Bronchial epithelial cell (primary cell): ENCODE measurements around the gene RRAS2. TPM values are rescaled to one million over a fixed set of nuclear protein-coding genes. Genes with fewer than 3 reads are reported as not detected.
A peak's percentile ranks its signal among the peaks of the same experiment; 100 is the strongest.

ENCODE experiments used
- DNase-seq: peaks from one replicate; pipeline ENCODE4 v3.0.0-alpha.2; 2010; ENCODE audit warnings: low read depth
- FAIRE-seq: peaks from 2 replicates; lab custom pipeline; 2011; peaks lifted over from hg19 to GRCh38; lab: Jason Lieb, UNC
- H3K27me3 ChIP-seq: 2 replicates; pipeline ENCODE4 v1.5.1; 2011; ENCODE audit warnings: low read length; ENCODE audit not compliant: control insufficient read depth, insufficient read depth
- H3K36me3 ChIP-seq: 2 replicates; pipeline ENCODE4 v1.5.1; 2011; ENCODE audit warnings: low read length; ENCODE audit not compliant: control insufficient read depth, insufficient read depth
- H3K4me3 ChIP-seq: 2 replicates; pipeline ENCODE4 v1.5.1; 2011; ENCODE audit warnings: mild to moderate bottlenecking, low read depth, low read length, control low read depth
- total RNA-seq: library from RNA; depleted of rRNA; stranded (reverse); fragments of >200 nt; gene quantifications from 2 replicates; pipeline ENCODE4 v1.2.1, GENCODE V29; 2014
- TF ChIP-seq, protein P1 (sequence below): IDR thresholded peaks from 2 replicates; pipeline ENCODE4 v1.5.1; 2011; ENCODE audit warnings: mild to moderate bottlenecking, moderate library complexity, low read length, control low read depth, inconsistent platforms; ENCODE audit not compliant: insufficient read depth, severe bottlenecking

Gene RRAS2
- total RNA-seq, 1 donor from 2014 or later: 235 TPM

DNA sequence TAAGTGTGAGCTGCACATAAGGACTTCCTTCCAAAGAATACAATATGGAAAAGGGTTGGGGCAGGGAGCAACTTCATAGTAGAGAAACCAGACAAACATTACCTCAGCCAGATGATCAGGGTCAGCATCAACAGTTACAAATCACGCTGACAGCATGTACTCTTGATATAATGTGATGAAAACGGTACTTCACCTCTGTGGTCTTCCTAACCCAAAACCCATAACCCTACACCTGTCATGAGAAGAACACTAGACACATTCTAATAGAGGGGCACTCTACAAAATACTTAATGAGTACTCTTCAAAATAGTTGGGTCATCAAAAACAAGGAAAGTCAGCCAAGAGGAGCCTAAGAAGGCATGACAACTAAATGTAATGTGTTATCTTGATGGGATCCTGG lies 43.9 kb downstream of the RRAS2 start:
- Histone ChIP-seq H3K36me3 (peaks cover 1% of the 10 kb centered on the region), H3K27me3 (no peaks in the 10 kb centered on the region), H3K4me3 (no peak overlapping the region)
- no peak for FAIRE-seq
- DNase-seq: no peak
- TF ChIP-seq, protein P1, sequence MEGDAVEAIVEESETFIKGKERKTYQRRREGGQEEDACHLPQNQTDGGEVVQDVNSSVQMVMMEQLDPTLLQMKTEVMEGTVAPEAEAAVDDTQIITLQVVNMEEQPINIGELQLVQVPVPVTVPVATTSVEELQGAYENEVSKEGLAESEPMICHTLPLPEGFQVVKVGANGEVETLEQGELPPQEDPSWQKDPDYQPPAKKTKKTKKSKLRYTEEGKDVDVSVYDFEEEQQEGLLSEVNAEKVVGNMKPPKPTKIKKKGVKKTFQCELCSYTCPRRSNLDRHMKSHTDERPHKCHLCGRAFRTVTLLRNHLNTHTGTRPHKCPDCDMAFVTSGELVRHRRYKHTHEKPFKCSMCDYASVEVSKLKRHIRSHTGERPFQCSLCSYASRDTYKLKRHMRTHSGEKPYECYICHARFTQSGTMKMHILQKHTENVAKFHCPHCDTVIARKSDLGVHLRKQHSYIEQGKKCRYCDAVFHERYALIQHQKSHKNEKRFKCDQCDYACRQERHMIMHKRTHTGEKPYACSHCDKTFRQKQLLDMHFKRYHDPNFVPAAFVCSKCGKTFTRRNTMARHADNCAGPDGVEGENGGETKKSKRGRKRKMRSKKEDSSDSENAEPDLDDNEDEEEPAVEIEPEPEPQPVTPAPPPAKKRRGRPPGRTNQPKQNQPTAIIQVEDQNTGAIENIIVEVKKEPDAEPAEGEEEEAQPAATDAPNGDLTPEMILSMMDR: no peak

DNA sequence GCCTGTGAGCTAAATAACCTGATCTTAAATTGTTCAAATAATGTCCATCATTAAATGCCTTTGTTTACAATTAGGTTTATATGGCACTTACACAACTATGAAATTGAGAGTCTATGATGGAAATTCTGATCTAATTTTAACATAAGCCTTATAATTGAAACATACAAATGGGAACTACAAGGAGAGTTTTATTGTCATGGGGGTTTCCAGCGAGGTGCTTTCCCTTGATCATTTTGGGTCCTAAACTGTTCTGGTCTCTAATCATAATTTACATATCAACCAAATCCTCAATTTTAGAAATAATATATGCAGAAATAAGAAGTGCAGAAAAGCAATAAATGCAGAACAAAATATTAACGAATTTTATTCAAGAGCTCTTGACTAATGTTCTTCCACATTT lies 44.9 kb downstream of the RRAS2 start:
- no peaks in the 10 kb centered on the region for H3K27me3 ChIP-seq
- TF ChIP-seq, protein P1: no peak
- H3K36me3 ChIP-seq: peaks cover 1% of the 10 kb centered on the region
- FAIRE-seq: no peak
- DNase-seq: no peak
- H3K4me3 ChIP-seq: no peak overlapping the region

DNA sequence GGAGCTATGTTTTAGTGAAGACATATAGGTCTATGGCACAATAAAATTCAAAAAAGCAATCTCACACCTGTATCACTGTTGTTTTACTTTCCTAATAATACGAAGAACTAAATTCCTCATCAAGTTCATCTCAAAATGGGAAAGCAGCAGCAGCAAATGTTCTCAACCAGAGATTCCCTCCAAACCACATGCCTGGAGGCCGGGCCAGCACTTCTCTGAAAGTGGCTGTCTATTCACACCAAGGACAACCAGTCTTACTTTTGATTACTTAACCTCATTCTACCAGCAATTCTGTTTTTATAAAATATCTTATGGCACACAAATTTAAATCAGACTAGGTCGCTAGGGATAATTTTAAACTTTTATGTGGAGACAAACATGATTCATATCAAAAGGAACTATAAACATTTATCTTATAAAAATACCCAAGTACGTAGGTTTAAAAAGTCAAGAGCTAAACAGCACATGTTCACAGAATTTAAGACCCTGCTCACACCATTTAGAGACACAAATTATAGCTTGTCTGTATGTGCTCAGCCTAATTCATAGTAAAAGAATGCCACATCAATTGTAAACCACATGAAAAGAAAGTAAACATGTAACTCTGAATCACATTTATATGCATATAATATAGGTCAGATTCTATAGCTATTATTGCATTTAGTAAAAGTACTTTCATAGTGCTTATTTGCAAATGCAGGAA lies 46.1 kb downstream of the RRAS2 start:
- FAIRE-seq: no peak
- peak; percentile 60 for DNase-seq
- no peaks in the 10 kb centered on the region for H3K27me3 ChIP-seq
- peaks cover 1% of the 10 kb centered on the region for H3K36me3 ChIP-seq
- TF ChIP-seq, protein P1: no peak
- H3K4me3 ChIP-seq: no peak overlapping the region

DNA sequence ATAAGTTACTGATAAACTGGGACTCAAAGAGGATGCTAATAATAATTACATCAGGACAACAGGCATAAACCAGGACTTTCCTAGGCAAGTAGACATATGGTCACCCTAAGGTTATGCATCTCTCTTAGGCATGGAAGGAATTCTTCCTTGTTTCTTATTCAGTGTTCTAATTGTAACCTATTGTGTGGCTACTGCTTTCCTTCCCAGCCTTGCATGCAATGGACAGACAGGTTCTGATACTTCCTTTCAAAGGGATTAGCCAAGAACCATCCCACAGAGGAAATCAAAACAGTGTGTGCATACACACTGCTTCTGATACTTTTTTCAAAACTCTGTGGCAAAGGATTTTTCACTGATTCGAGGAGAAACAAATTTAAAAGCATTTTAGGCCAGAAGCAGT lies 48.3 kb downstream of the RRAS2 start:
- Histone ChIP-seq H3K27me3 (no peaks in the 10 kb centered on the region), H3K36me3 (peaks cover 1% of the 10 kb centered on the region), H3K4me3 (no peak overlapping the region)
- TF ChIP-seq, protein P1: no peak
- FAIRE-seq (no peak), DNase-seq (no peak)

DNA sequence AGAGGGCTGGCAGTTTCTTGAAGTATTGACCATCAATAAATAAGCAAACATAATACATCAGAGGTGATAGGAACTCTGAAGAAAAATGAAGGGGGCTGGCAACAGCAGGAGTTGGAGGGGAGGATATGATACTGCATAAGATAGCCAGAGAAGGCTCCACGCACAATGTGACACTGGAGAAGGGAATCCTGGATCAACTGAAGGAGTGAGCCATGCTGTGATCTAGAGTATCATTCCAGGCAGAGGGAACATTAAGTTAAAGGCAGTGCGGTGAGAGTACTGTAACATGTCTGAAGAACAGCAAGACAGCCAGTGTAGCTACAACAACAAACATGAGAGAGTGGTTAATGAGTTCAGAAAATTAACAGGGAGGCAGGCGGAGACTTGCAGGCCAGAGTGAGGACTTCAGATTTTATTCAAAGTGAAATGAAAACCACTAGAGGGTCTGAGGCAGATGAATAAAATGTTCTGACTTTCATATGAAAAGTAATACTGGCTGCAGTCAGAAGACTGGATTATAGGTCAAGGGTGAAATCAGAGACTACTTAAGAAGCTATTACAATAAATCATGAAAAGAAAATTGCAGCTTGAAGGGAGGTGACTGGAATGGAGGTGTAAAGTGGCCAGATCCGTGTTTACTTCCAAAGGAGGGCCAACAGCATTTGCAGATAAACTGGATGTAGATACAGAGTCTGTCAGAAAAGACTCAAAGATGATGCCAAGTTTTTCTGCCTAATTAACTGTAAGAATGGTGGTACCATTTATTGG lies 49.4 kb downstream of the RRAS2 start:
- Histone ChIP-seq H3K27me3 (no peaks in the 10 kb centered on the region), H3K4me3 (no peak overlapping the region)
- TF ChIP-seq, protein P1: no peak

More for the DNA sequence above, 49.4 kb downstream of the RRAS2 start:
- no peaks in the 10 kb centered on the region for H3K36me3 ChIP-seq
- no peak for DNase-seq
- FAIRE-seq: no peak
